ENCODE results near the gene PSMD11.
"Not testable (repeated sequence)": the region's sequence is repeated elsewhere in the genome, so short reads cannot be mapped to it uniquely, and the experiment has no call there.

The PSMD11 gene

GRCh38 chr17:32510466-32510865 is 66.2 kb downstream of the PSMD11 start:
- DNase-seq (ENCODE audit: low read depth in 1 of 2, low spot score in 1 of 2) = no peak

GRCh38 chr17:32512328-32512727 is 68.0 kb downstream of the PSMD11 start:
- no peak for DNase-seq (ENCODE audit: low read depth in 1 of 2, low spot score in 1 of 2)

GRCh38 chr17:32513579-32513978 is 69.3 kb downstream of the PSMD11 start:
- DNase-seq (ENCODE audit: low read depth in 1 of 2, low spot score in 1 of 2) = no peak

- DNase-seq (ENCODE audit: low read depth in 1 of 2, low spot score in 1 of 2) = no peak
Measured at GRCh38 chr17:32514606-32515005, 70.3 kb downstream of the PSMD11 start.

GRCh38 chr17:32515677-32516383 is 71.5 kb downstream of the PSMD11 start:
- DNase-seq (ENCODE audit: low read depth in 1 of 2, low spot score in 1 of 2) = no peak

GRCh38 chr17:32516450-32516849 is 72.1 kb downstream of the PSMD11 start:
- no peak for DNase-seq (ENCODE audit: low read depth in 1 of 2, low spot score in 1 of 2)

- no peak for DNase-seq (ENCODE audit: low read depth in 1 of 2, low spot score in 1 of 2)
Measured at GRCh38 chr17:32516940-32517701, 72.8 kb downstream of the PSMD11 start.

GRCh38 chr17:32517982-32518381 is 73.7 kb downstream of the PSMD11 start:
- no peak for DNase-seq (ENCODE audit: low read depth in 1 of 2, low spot score in 1 of 2)

- DNase-seq (ENCODE audit: low read depth in 1 of 2, low spot score in 1 of 2) = no peak
Measured at GRCh38 chr17:32518646-32519227, 74.4 kb downstream of the PSMD11 start.

GRCh38 chr17:32519228-32520103 is 75.2 kb downstream of the PSMD11 start:
- peak; percentile 28 to 55 for DNase-seq (ENCODE audit: low read depth in 1 of 2, low spot score in 1 of 2)

GRCh38 chr17:32520104-32520701 is 75.9 kb downstream of the PSMD11 start:
- DNase-seq (ENCODE audit: low read depth in 1 of 2, low spot score in 1 of 2) = no peak

GRCh38 chr17:32520737-32521404 is 76.6 kb downstream of the PSMD11 start:
- no peak for DNase-seq (ENCODE audit: low read depth in 1 of 2, low spot score in 1 of 2)

GRCh38 chr17:32523017-32523680 is 78.8 kb downstream of the PSMD11 start:
- DNase-seq (ENCODE audit: low read depth in 1 of 2, low spot score in 1 of 2) = no peak

GRCh38 chr17:32523827-32524552 is 79.7 kb downstream of the PSMD11 start:
- DNase-seq (ENCODE audit: low read depth in 1 of 2, low spot score in 1 of 2) = no peak

- DNase-seq (ENCODE audit: low read depth in 1 of 2, low spot score in 1 of 2) = not testable (repeated sequence)
Measured at GRCh38 chr17:32524553-32524880, 80.2 kb downstream of the PSMD11 start.

GRCh38 chr17:32525122-32525521 is 80.8 kb downstream of the PSMD11 start:
- DNase-seq (ENCODE audit: low read depth in 1 of 2, low spot score in 1 of 2) = no peak

- no peak for DNase-seq (ENCODE audit: low read depth in 1 of 2, low spot score in 1 of 2)
Measured at GRCh38 chr17:32527146-32527545, 82.8 kb downstream of the PSMD11 start.

- DNase-seq (ENCODE audit: low read depth in 1 of 2, low spot score in 1 of 2) = no peak
Measured at GRCh38 chr17:32528825-32529224, 84.5 kb downstream of the PSMD11 start.

GRCh38 chr17:32529604-32530003 is 85.3 kb downstream of the PSMD11 start:
- DNase-seq (ENCODE audit: low read depth in 1 of 2, low spot score in 1 of 2) = no peak

Data from stimulated activated CD4-positive, alpha-beta T cell treated with anti-CD3 and anti-CD28 coated beads, Interleukin-15, amount 100 ng/mL, for 1 hour (primary cell).